Measurements from ENCODE around the gene RHOU. TPM values are rescaled to one million over a fixed set of nuclear protein-coding genes. Genes with fewer than 3 reads are reported as not detected.

Gene RHOU
- total and polyA plus RNA-seq, 2 experiments from 2014 or later = 0.95 to 4.4 TPM

DNA sequence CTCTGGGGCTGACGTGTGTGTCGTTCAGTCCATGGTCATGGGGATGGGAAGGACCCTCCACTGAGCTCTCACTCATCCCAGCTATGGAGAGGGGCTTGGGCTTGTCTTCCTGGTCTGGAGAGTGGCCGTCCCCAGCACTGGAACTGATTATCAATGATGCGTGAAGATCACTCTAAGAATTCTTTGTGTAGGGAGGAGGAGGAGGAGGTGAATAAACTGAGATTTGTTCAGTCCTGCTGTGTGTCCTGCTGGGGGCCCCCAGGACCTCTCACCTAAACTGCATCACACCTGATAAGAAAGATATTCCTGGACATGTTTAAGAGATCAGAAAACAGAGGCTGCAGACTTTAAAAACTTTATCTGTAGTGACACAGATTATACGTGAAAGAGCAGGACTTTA is 21.2 kb downstream of the RHOU start:
- Histone ChIP-seq H3K4me3 (no peak overlapping the region), H3K27me3 (ENCODE audit: insufficient read depth) (no peaks in the 10 kb centered on the region), H4K20me1 (replicated peaks; ENCODE audit: insufficient read depth) (no peaks in the 10 kb centered on the region), H3K27ac (ENCODE audit: low read depth) (no peak overlapping the region), H2AFZ (no peak overlapping the region), H3K79me2 (replicated peaks; ENCODE audit: insufficient read depth) (no peaks in the 10 kb centered on the region), H3K36me3 (ENCODE audit: insufficient read depth) (no peaks in the 10 kb centered on the region), H3K4me2 (no peak overlapping the region), H3K9me2 (ENCODE audit: insufficient read depth) (no peaks in the 10 kb centered on the region), H3K4me1 (ENCODE audit: insufficient read depth) (peaks cover 14% of the 10 kb centered on the region), H3F3A (replicated peaks; ENCODE audit: low read depth) (no peaks in the 10 kb centered on the region)
- Mint-ChIP-seq H3K4me1 (peaks cover 14% of the 10 kb centered on the region), H3K4me3 (no peak overlapping the region), H3K36me3 (ENCODE audit: low read depth) (no peaks in the 10 kb centered on the region), H3K27ac (no peak overlapping the region), H3K9me3 (no peaks in the 10 kb centered on the region; the same call in 1 of the 3 replicates), H3K27me3 (ENCODE audit: insufficient read depth, low read depth, poor library complexity) (peaks cover 6% of the 10 kb centered on the region)
- ATAC-seq (no peak), DNase-seq (ENCODE audit: low spot score) (no peak)
- no peak for TF ChIP-seq EZH2 (IDR thresholded peaks at IDR 0.05; ENCODE audit: low read depth, unreplicated experiment)
- TF ChIP-seq STAT1 (IDR thresholded peaks at IDR 0.05; ENCODE audit: unreplicated experiment) = no peak

DNA sequence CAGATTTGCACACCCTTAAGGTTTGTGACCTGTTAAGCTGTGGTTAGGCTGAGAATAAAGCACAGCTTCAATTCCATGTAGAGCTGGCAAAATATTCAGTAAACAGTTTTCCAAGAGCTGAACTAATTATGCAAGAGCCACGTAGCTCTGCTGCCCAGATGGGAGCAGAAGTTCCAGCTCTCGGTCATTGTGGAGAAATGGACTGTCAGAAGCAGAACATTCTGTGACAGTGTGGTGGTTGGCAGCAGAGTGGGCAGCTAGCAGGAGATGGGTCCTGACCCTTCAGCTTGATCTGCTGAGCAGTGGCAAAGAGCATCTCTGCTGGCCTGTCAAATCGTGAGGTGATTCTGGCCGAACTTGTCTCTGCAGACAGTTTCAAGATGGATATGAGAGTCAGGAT is 23.2 kb downstream of the RHOU start:
- Histone ChIP-seq H3K36me3 (ENCODE audit: insufficient read depth) (no peaks in the 10 kb centered on the region), H3K9me2 (ENCODE audit: insufficient read depth) (no peaks in the 10 kb centered on the region), H3K4me3 (no peak overlapping the region), H3K79me2 (replicated peaks; ENCODE audit: insufficient read depth) (no peaks in the 10 kb centered on the region), H3K27me3 (ENCODE audit: insufficient read depth) (no peaks in the 10 kb centered on the region), H3K4me2 (no peak overlapping the region), H3K4me1 (ENCODE audit: insufficient read depth) (peaks cover 14% of the 10 kb centered on the region), H4K20me1 (replicated peaks; ENCODE audit: insufficient read depth) (no peaks in the 10 kb centered on the region), H3K27ac (ENCODE audit: low read depth) (no peak overlapping the region), H3F3A (replicated peaks; ENCODE audit: low read depth) (no peaks in the 10 kb centered on the region), H2AFZ (no peak overlapping the region)
- DNase-seq (ENCODE audit: low spot score) (no peak), ATAC-seq (no peak)
- Mint-ChIP-seq H3K4me3 (no peak overlapping the region), H3K27ac (no peak overlapping the region), H3K27me3 (ENCODE audit: insufficient read depth, low read depth, poor library complexity) (peaks cover 6% of the 10 kb centered on the region), H3K9me3 (no peaks in the 10 kb centered on the region; the same call in 1 of the 3 replicates), H3K36me3 (ENCODE audit: low read depth) (no peaks in the 10 kb centered on the region), H3K4me1 (peaks cover 13% of the 10 kb centered on the region)
- TF ChIP-seq JUNB (IDR thresholded peaks at IDR 0.05; ENCODE audit: unreplicated experiment) = no peak
- no peak for TF ChIP-seq ZNF114 (CRISPR knock-in tag; IDR thresholded peaks at IDR 0.05)
- no peak for TF ChIP-seq NANOG (IDR thresholded peaks at IDR 0.05; ENCODE audit: borderline replicate concordance)
- no peak for TF ChIP-seq CREB1 (CRISPR knock-in tag; IDR thresholded peaks at IDR 0.05; ENCODE audit: low read depth)
- TF ChIP-seq, protein P1, sequence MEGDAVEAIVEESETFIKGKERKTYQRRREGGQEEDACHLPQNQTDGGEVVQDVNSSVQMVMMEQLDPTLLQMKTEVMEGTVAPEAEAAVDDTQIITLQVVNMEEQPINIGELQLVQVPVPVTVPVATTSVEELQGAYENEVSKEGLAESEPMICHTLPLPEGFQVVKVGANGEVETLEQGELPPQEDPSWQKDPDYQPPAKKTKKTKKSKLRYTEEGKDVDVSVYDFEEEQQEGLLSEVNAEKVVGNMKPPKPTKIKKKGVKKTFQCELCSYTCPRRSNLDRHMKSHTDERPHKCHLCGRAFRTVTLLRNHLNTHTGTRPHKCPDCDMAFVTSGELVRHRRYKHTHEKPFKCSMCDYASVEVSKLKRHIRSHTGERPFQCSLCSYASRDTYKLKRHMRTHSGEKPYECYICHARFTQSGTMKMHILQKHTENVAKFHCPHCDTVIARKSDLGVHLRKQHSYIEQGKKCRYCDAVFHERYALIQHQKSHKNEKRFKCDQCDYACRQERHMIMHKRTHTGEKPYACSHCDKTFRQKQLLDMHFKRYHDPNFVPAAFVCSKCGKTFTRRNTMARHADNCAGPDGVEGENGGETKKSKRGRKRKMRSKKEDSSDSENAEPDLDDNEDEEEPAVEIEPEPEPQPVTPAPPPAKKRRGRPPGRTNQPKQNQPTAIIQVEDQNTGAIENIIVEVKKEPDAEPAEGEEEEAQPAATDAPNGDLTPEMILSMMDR (conservative IDR thresholded peaks at IDR 0.05; ENCODE audit: low read depth in 2 of 2) = no peak
- TF ChIP-seq STAT1 (IDR thresholded peaks at IDR 0.05; ENCODE audit: unreplicated experiment) = no peak
- TF ChIP-seq, protein P2, sequence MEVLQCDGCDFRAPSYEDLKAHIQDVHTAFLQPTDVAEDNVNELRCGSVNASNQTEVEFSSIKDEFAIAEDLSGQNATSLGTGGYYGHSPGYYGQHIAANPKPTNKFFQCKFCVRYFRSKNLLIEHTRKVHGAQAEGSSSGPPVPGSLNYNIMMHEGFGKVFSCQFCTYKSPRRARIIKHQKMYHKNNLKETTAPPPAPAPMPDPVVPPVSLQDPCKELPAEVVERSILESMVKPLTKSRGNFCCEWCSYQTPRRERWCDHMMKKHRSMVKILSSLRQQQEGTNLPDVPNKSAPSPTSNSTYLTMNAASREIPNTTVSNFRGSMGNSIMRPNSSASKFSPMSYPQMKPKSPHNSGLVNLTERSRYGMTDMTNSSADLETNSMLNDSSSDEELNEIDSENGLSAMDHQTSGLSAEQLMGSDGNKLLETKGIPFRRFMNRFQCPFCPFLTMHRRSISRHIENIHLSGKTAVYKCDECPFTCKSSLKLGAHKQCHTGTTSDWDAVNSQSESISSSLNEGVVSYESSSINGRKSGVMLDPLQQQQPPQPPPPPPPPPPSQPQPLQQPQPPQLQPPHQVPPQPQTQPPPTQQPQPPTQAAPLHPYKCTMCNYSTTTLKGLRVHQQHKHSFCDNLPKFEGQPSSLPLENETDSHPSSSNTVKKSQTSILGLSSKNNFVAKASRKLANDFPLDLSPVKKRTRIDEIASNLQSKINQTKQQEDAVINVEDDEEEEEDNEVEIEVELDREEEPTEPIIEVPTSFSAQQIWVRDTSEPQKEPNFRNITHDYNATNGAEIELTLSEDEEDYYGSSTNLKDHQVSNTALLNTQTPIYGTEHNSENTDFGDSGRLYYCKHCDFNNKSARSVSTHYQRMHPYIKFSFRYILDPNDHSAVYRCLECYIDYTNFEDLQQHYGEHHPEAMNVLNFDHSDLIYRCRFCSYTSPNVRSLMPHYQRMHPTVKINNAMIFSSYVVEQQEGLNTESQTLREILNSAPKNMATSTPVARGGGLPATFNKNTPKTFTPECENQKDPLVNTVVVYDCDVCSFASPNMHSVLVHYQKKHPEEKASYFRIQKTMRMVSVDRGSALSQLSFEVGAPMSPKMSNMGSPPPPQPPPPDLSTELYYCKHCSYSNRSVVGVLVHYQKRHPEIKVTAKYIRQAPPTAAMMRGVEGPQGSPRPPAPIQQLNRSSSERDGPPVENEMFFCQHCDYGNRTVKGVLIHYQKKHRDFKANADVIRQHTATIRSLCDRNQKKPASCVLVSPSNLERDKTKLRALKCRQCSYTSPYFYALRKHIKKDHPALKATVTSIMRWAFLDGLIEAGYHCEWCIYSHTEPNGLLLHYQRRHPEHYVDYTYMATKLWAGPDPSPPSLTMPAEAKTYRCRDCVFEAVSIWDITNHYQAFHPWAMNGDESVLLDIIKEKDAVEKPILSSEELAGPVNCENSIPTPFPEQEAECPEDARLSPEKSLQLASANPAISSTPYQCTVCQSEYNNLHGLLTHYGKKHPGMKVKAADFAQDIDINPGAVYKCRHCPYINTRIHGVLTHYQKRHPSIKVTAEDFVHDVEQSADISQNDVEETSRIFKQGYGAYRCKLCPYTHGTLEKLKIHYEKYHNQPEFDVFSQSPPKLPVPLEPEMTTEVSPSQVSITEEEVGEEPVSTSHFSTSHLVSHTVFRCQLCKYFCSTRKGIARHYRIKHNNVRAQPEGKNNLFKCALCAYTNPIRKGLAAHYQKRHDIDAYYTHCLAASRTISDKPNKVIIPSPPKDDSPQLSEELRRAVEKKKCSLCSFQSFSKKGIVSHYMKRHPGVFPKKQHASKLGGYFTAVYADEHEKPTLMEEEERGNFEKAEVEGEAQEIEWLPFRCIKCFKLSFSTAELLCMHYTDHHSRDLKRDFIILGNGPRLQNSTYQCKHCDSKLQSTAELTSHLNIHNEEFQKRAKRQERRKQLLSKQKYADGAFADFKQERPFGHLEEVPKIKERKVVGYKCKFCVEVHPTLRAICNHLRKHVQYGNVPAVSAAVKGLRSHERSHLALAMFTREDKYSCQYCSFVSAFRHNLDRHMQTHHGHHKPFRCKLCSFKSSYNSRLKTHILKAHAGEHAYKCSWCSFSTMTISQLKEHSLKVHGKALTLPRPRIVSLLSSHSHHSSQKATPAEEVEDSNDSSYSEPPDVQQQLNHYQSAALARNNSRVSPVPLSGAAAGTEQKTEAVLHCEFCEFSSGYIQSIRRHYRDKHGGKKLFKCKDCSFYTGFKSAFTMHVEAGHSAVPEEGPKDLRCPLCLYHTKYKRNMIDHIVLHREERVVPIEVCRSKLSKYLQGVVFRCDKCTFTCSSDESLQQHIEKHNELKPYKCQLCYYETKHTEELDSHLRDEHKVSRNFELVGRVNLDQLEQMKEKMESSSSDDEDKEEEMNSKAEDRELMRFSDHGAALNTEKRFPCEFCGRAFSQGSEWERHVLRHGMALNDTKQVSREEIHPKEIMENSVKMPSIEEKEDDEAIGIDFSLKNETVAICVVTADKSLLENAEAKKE (CRISPR knock-in tag; IDR thresholded peaks at IDR 0.05) = no peak
- TF ChIP-seq POLR2AphosphoS5 (IDR thresholded peaks at IDR 0.05; ENCODE audit: low read depth) = no peak
